Erythroblast (primary cell): ENCODE results near the gene CDKN2AIPNL.

Experiments
- GATA1 ChIP-seq: IDR thresholded peaks from 2 replicates; pipeline ENCODE4 v1.6.1; 2011; ENCODE audit warnings: low read depth, mild to moderate bottlenecking, control low read depth, low read length, moderate library complexity
- POLR2A ChIP-seq: IDR thresholded peaks from 2 replicates; pipeline ENCODE4 v1.6.1; 2011; ENCODE audit warnings: mild to moderate bottlenecking, low read length

- TF ChIP-seq POLR2A (no peak), GATA1 (no peak)
These were observed 24.2 kb downstream of the CDKN2AIPNL start for GRCh38 chr5:134387443-134387842.
